Panc1 (cell line): ENCODE results near the gene ADGRE1. TPM values are rescaled to one million over a fixed set of nuclear protein-coding genes. Genes with fewer than 3 reads are reported as not detected.

Source experiments
- ATAC-seq: fragments of 200-7000 bp; cut with Tn5 transposase; 2 replicates; pipeline ENCODE4 v1.9.1; 2020; ENCODE audit warnings: mild to moderate bottlenecking, moderate library complexity
- BruUV-seq: library from RNA; stranded (reverse); fragments of 400-500 nt; replicated peaks from 2 replicates; lab custom pipeline; 2021; lab: Mats Ljungman, UMichigan
- CTCF ChIA-PET: fragments of 300-600 bp; sonication (Branson Sonifier 250); formaldehyde crosslinking; loops from one replicate; lab custom pipeline; 2022; ENCODE audit warnings: antibody characterized with exemption; lab: Charles Lee
- POLR2A ChIA-PET: fragments of 300-600 bp; sonication (Branson Sonifier 250); formaldehyde crosslinking; loops from one replicate; lab custom pipeline; 2022; ENCODE audit warnings: antibody characterized with exemption; lab: Charles Lee
- DNase-seq: peaks from one replicate; pipeline ENCODE4 v3.0.0-alpha.2; 2010; ENCODE audit warnings: low read depth, low spot score
- H3K27ac ChIP-seq: 2 replicates; pipeline ENCODE4 v1.5.1; 2011; ENCODE audit warnings: mild to moderate bottlenecking, low read length, inconsistent platforms
- H3K27me3 ChIP-seq: fragments of 200-500 bp; sonication (Bioruptor generic); 2 replicates; pipeline ENCODE4 v1.6.0; 2014; ENCODE audit warnings: low read length, inconsistent platforms; ENCODE audit not compliant: control insufficient read depth, insufficient read depth
- H3K36me3 ChIP-seq: fragments of 200-500 bp; sonication (Bioruptor generic); 2 replicates; pipeline ENCODE4 v1.5.1; 2014; ENCODE audit warnings: inconsistent platforms, mild to moderate bottlenecking, low read length, moderate library complexity; ENCODE audit not compliant: control insufficient read depth, insufficient read depth
- H3K4me1 ChIP-seq: 2 replicates; pipeline ENCODE4 v1.5.1; 2011; ENCODE audit warnings: inconsistent platforms, mild to moderate bottlenecking, low read length, moderate library complexity; ENCODE audit not compliant: control insufficient read depth, insufficient read depth
- H3K4me3 ChIP-seq, 2 experiments: 2 replicates each; pipeline ENCODE4 v1.5.1; 2011 to 2012; ENCODE audit warnings: low read depth in 2 of 2, low read length in 2 of 2, mild to moderate bottlenecking in 2 of 2, inconsistent platforms in 1 of 2, moderate library complexity in 1 of 2
- H3K9me3 ChIP-seq: fragments of 200-500 bp; sonication (Bioruptor generic); 2 replicates; pipeline ENCODE4 v1.5.1; 2014; ENCODE audit warnings: low read depth, mild to moderate bottlenecking, inconsistent platforms, low read length, moderate library complexity; ENCODE audit not compliant: control insufficient read depth, insufficient read depth
- CTCF ChIP-seq: fragments of 450-650 bp; IDR thresholded peaks from 2 replicates; pipeline ENCODE4 v1.5.1; 2017; ENCODE audit warnings: mild to moderate bottlenecking
- POLR2AphosphoS5 ChIP-seq: IDR thresholded peaks from 2 replicates; pipeline ENCODE4 v1.6.1; 2012; ENCODE audit warnings: mild to moderate bottlenecking, low read depth, low read length, moderate library complexity
- REST ChIP-seq, 2 experiments: IDR thresholded peaks; 2 replicates each; pipeline ENCODE4 v1.6.1; 2011 to 2012; ENCODE audit warnings: low read depth in 2 of 2, control low read depth in 1 of 2, low read length in 1 of 2, mild to moderate bottlenecking in 1 of 2, moderate library complexity in 1 of 2; ENCODE audit not compliant: insufficient read depth in 1 of 2
- SIN3A ChIP-seq: IDR thresholded peaks from 2 replicates; pipeline ENCODE4 v1.6.1; 2012; ENCODE audit warnings: low read depth, mild to moderate bottlenecking, low read length, moderate library complexity, borderline replicate concordance; ENCODE audit not compliant: insufficient read depth
- TCF7L2 ChIP-seq: IDR thresholded peaks from 2 replicates; pipeline ENCODE4 v1.6.1; 2011; ENCODE audit warnings: mild to moderate bottlenecking, low read depth, low read length, inconsistent platforms
- in situ Hi-C: cut with HindIII; loops from 2 replicates; pipeline ENCODE4 v1.10.0; 2016; ENCODE audit warnings: low sequenced_read_pairs, low pct_unique_long_range_greater_than_20kb
- intact Hi-C: fragments of 100-400 bp; cut with micrococcal nuclease; formaldehyde crosslinking; loops from one replicate; pipeline ENCODE4 v1.10.0; 2022; ENCODE audit not compliant: unreplicated experiment
- total RNA-seq: library from RNA; stranded (reverse); gene quantifications from one replicate; pipeline ENCODE4 v1.2.1, GENCODE V29; 2021; ENCODE audit not compliant: unreplicated experiment

The ADGRE1 gene
- total RNA-seq, 1 experiment from 2014 or later, result 0.08 TPM

- ChIA-PET POLR2A (no interaction called here), CTCF (no interaction called here)
- no peak for DNase-seq
- in situ Hi-C loops (no loop called here), intact Hi-C loops (no loop called here)
- Histone ChIP-seq H3K9me3 (no peaks in the 10 kb centered on the region; the same call in 1 of the 2 replicates), H3K27me3 (no peaks in the 10 kb centered on the region), H3K4me3 (no peak overlapping the region), H3K27ac (no peak overlapping the region), H3K4me1 (no peaks in the 10 kb centered on the region), H3K36me3 (no peaks in the 10 kb centered on the region)
- ATAC-seq, result no peak
- BruUV-seq, result no TSS peak
- no peak for TF ChIP-seq TCF7L2
- no peak for TF ChIP-seq SIN3A
- no peak for TF ChIP-seq POLR2AphosphoS5
- TF ChIP-seq REST (IDR thresholded peaks at IDR 0.05; ENCODE audit: insufficient read depth in 1 of 2, low read depth in 2 of 2, low read length in 1 of 2), result no peak
- TF ChIP-seq CTCF, result no peak
These were observed 100.9 kb downstream of the ADGRE1 start for GRCh38 chr19:6988257-6988656.

Other genes with a start within 250 kb of the ADGRE1 start
- 0.18 TPM for gene TNFSF14, start 217.4 kb upstream of the ADGRE1 start, total RNA-seq
- gene C3, start 166.9 kb upstream of the ADGRE1 start, total RNA-seq, result 5.0 TPM
- 43.0 TPM for gene GPR108, start 150.0 kb upstream of the ADGRE1 start, total RNA-seq
- gene TRIP10, start 147.9 kb upstream of the ADGRE1 start, total RNA-seq, result 115 TPM
- gene SH2D3A, start 120.1 kb upstream of the ADGRE1 start, total RNA-seq, result 2.2 TPM
- gene VAV1, start 114.9 kb upstream of the ADGRE1 start, total RNA-seq, result 0.05 TPM
- gene MBD3L2B, start 133.9 kb downstream of the ADGRE1 start, total RNA-seq, result not detected
- not detected for gene MBD3L5, start 143.0 kb downstream of the ADGRE1 start, total RNA-seq
- not detected for gene MBD3L4, start 152.6 kb downstream of the ADGRE1 start, total RNA-seq
- gene MBD3L2, start 161.7 kb downstream of the ADGRE1 start, total RNA-seq, result not detected
- gene MBD3L3, start 171.1 kb downstream of the ADGRE1 start, total RNA-seq, result not detected
- gene ZNF557, start 182.1 kb downstream of the ADGRE1 start, total RNA-seq, result 7.6 TPM